Liver (tissue), 9 donors: ENCODE results near the gene CIBAR2. TPM values are rescaled to one million over a fixed set of nuclear protein-coding genes. Genes with fewer than 3 reads are reported as not detected.

Experiments used
- DNase-seq: peaks from one replicate; pipeline ENCODE4 v3.0.0-alpha.2; 2017; ENCODE audit warnings: low spot score
- H3K27ac ChIP-seq, 2 donors: one replicate each; pipeline ENCODE4 v1.7.0; 2013; ENCODE audit warnings: inconsistent platforms in 2 of 2, low read length in 2 of 2, control low read depth in 1 of 2, low read depth in 1 of 2, mild to moderate bottlenecking in 1 of 2
- H3K27me3 ChIP-seq, 4 donors: one replicate each; pipeline versions ENCODE4 v1.6.1 to v1.7.0; 2013; ENCODE audit warnings: low read length in 3 of 4, inconsistent platforms in 1 of 4, mild to moderate bottlenecking in 1 of 4, moderate library complexity in 1 of 4; ENCODE audit not compliant: control insufficient read depth in 4 of 4, insufficient read depth in 4 of 4
- H3K36me3 ChIP-seq, 4 donors: one replicate each; pipeline versions ENCODE4 v1.6.1 to v1.7.0; 2013; ENCODE audit warnings: low read length in 3 of 4, mild to moderate bottlenecking in 3 of 4, low read depth in 1 of 4, moderate library complexity in 1 of 4; ENCODE audit not compliant: control insufficient read depth in 4 of 4, insufficient read depth in 3 of 4
- H3K4me1 ChIP-seq, 4 donors: one replicate each; pipeline versions ENCODE4 v1.6.1 to v1.7.0; 2013; ENCODE audit warnings: low read length in 3 of 4, mild to moderate bottlenecking in 3 of 4, moderate library complexity in 1 of 4; ENCODE audit not compliant: control insufficient read depth in 4 of 4, insufficient read depth in 4 of 4
- H3K4me3 ChIP-seq, 3 donors: one replicate each; pipeline versions ENCODE4 v1.6.1 to v1.7.0; 2013; ENCODE audit warnings: low read length in 3 of 3, control low read depth in 1 of 3, low read depth in 1 of 3, mild to moderate bottlenecking in 1 of 3
- H3K9ac ChIP-seq, 2 donors: one replicate each; pipeline ENCODE4 v1.7.0; 2013; ENCODE audit warnings: low read length in 2 of 2, mild to moderate bottlenecking in 2 of 2, moderate library complexity in 2 of 2, control low read depth in 1 of 2, low read depth in 1 of 2
- H3K9me3 ChIP-seq, 4 donors: one replicate each; pipeline versions ENCODE4 v1.6.1 to v1.7.0; 2013; ENCODE audit warnings: low read length in 3 of 4; ENCODE audit not compliant: control insufficient read depth in 4 of 4
- EGR1 ChIP-seq, 2 donors: IDR thresholded peaks; 2 replicates each; pipeline ENCODE4 v1.6.1; 2016 to 2018; ENCODE audit warnings: antibody characterized with exemption in 2 of 2, low read depth in 2 of 2
- FOXA1 ChIP-seq: IDR thresholded peaks from 2 replicates; pipeline ENCODE4 v1.6.1; 2016; ENCODE audit warnings: antibody characterized with exemption
- FOXA2 ChIP-seq: IDR thresholded peaks from 2 replicates; pipeline ENCODE4 v1.6.1; 2016; ENCODE audit warnings: antibody characterized with exemption
- GABPA ChIP-seq, 2 donors: IDR thresholded peaks in 1 of 2; conservative IDR thresholded peaks in 1 of 2; 2 replicates each; pipeline ENCODE4 v1.6.1; 2016; ENCODE audit warnings: antibody characterized with exemption in 2 of 2, mild to moderate bottlenecking in 1 of 2, moderate library complexity in 1 of 2
- HNF4A ChIP-seq, 2 donors: conservative IDR thresholded peaks; 2 replicates each; pipeline ENCODE4 v1.6.1; 2016; ENCODE audit warnings: antibody characterized with exemption in 2 of 2, mild to moderate bottlenecking in 2 of 2
- HNF4G ChIP-seq: IDR thresholded peaks from 2 replicates; pipeline ENCODE4 v1.6.1; 2016; ENCODE audit warnings: antibody characterized with exemption
- JUND ChIP-seq, 2 donors: IDR thresholded peaks; 2 replicates each; pipeline ENCODE4 v1.6.1; 2016; ENCODE audit warnings: antibody characterized with exemption in 2 of 2
- NR2F2 ChIP-seq: IDR thresholded peaks from 2 replicates; pipeline ENCODE4 v1.6.1; 2016; ENCODE audit warnings: antibody characterized with exemption
- RAD21 ChIP-seq, 2 donors: IDR thresholded peaks; 2 replicates each; pipeline ENCODE4 v1.6.1; 2016; ENCODE audit warnings: antibody characterized with exemption in 2 of 2, mild to moderate bottlenecking in 2 of 2
- RXRA ChIP-seq, 2 donors: IDR thresholded peaks; 2 replicates each; pipeline ENCODE4 v1.6.1; 2017 to 2018; ENCODE audit warnings: antibody characterized with exemption in 2 of 2, mild to moderate bottlenecking in 1 of 2
- SP1 ChIP-seq: IDR thresholded peaks from 2 replicates; pipeline ENCODE4 v1.6.1; 2018; ENCODE audit warnings: antibody characterized with exemption, mild to moderate bottlenecking
- TAF1 ChIP-seq: conservative IDR thresholded peaks from 2 replicates; pipeline ENCODE4 v1.6.1; 2016; ENCODE audit warnings: antibody characterized with exemption, mild to moderate bottlenecking
- YY1 ChIP-seq: IDR thresholded peaks from 2 replicates; pipeline ENCODE4 v1.6.1; 2016; ENCODE audit warnings: antibody characterized with exemption, mild to moderate bottlenecking
- ZBTB33 ChIP-seq: IDR thresholded peaks from 2 replicates; pipeline ENCODE4 v1.6.1; 2016; ENCODE audit warnings: antibody characterized with exemption
- WGBS: extraction: QIAGEN DNeasy Blood & Tissue Kit; methylation state at CpG from one replicate; pipeline ENCODE4 v1.1.7; 2013; 5-methylcytosine and 5-hydroxymethylcytosine counted together
- polyA plus RNA-seq, 2 donors: library from polyadenylated mRNA; stranded (reverse) in 1 of 2; unstranded in 1 of 2; fragments of 200-250 nt in 1 of 2; fragments of >200 nt in 1 of 2; fragmentation: Nextera tagmentation in 1 of 2; extraction: Ambion mirVana in 1 of 2; gene quantifications; one replicate each; pipeline versions ENCODE4 v1.2.1 to v1.2.3, GENCODE V29; 2013 to 2015
- total RNA-seq, 2 donors: library from RNA; depleted of rRNA; stranded (reverse); fragments of >200 nt; gene quantifications; one replicate each; pipeline ENCODE4 v1.2.3, GENCODE V29; 2014
- TF ChIP-seq, protein P1 (sequence below): IDR thresholded peaks from 2 replicates; pipeline ENCODE4 v1.6.1; 2016; ENCODE audit warnings: antibody characterized with exemption, mild to moderate bottlenecking
- TF ChIP-seq, protein P2 (sequence below): fragments of 150-350 bp; IDR thresholded peaks from 2 replicates; pipeline ENCODE4 v1.5.1; 2017; ENCODE audit warnings: improper control_type of control experiment, low read depth, low read length; ENCODE audit not compliant: missing input control
- donor health status: healthy.
- donor health status: healthy.
- donor health status: healthy.
- donor health status: healthy.
- donor health status: healthy.

The CIBAR2 gene
- total and polyA plus RNA-seq, 4 donors, result not detected

DNA sequence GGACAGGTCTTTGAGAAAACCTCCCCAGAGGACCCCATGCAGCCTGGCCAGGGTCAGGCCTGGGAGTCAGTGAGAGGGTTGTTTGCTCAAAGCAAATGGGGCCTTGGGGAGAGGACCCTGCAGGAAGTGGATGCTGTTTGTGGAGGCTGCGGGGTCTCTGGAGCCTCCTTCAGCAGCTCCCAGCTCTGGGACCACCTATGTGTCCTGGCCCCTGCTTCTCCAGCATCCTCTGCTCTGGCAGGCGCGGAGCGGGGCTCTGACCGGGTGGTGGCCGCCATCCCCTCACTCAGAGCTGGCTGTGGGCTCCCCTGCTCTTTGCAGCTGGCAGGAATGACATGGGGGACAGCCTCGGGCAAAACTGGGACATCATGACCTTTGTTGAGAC lies 29.8 kb upstream of the CIBAR2 start:
- H3K27ac ChIP-seq, result no peak overlapping the region
- H3K4me1 ChIP-seq, result peaks cover 0 to 16% (median 5%) of the 10 kb centered on the region in 4 donors
- WGBS, result 92% methylated on average over 7 of the region's 7 CpGs
- H3K4me3 ChIP-seq, result no peak overlapping the region
- H3K9me3 ChIP-seq, result no peaks in the 10 kb centered on the region
- no peaks in the 10 kb centered on the region for H3K27me3 ChIP-seq
- DNase-seq, result no peak
- no peak for TF ChIP-seq YY1
- TF ChIP-seq FOXA2, result no peak
- no peak for TF ChIP-seq JUND (IDR thresholded peaks at IDR 0.05)
- no peak for TF ChIP-seq EGR1 (IDR thresholded peaks at IDR 0.05; ENCODE audit: low read depth in 2 of 2)
- TF ChIP-seq TAF1, result no peak
- no peak for TF ChIP-seq RAD21 (IDR thresholded peaks at IDR 0.05)
- TF ChIP-seq HNF4G, result no peak
- TF ChIP-seq, protein P1, sequence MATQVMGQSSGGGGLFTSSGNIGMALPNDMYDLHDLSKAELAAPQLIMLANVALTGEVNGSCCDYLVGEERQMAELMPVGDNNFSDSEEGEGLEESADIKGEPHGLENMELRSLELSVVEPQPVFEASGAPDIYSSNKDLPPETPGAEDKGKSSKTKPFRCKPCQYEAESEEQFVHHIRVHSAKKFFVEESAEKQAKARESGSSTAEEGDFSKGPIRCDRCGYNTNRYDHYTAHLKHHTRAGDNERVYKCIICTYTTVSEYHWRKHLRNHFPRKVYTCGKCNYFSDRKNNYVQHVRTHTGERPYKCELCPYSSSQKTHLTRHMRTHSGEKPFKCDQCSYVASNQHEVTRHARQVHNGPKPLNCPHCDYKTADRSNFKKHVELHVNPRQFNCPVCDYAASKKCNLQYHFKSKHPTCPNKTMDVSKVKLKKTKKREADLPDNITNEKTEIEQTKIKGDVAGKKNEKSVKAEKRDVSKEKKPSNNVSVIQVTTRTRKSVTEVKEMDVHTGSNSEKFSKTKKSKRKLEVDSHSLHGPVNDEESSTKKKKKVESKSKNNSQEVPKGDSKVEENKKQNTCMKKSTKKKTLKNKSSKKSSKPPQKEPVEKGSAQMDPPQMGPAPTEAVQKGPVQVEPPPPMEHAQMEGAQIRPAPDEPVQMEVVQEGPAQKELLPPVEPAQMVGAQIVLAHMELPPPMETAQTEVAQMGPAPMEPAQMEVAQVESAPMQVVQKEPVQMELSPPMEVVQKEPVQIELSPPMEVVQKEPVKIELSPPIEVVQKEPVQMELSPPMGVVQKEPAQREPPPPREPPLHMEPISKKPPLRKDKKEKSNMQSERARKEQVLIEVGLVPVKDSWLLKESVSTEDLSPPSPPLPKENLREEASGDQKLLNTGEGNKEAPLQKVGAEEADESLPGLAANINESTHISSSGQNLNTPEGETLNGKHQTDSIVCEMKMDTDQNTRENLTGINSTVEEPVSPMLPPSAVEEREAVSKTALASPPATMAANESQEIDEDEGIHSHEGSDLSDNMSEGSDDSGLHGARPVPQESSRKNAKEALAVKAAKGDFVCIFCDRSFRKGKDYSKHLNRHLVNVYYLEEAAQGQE, result no peak
- no peak for TF ChIP-seq ZBTB33
- H3K9ac ChIP-seq, result no peak overlapping the region
- H3K36me3 ChIP-seq, result no peaks in the 10 kb centered on the region

DNA sequence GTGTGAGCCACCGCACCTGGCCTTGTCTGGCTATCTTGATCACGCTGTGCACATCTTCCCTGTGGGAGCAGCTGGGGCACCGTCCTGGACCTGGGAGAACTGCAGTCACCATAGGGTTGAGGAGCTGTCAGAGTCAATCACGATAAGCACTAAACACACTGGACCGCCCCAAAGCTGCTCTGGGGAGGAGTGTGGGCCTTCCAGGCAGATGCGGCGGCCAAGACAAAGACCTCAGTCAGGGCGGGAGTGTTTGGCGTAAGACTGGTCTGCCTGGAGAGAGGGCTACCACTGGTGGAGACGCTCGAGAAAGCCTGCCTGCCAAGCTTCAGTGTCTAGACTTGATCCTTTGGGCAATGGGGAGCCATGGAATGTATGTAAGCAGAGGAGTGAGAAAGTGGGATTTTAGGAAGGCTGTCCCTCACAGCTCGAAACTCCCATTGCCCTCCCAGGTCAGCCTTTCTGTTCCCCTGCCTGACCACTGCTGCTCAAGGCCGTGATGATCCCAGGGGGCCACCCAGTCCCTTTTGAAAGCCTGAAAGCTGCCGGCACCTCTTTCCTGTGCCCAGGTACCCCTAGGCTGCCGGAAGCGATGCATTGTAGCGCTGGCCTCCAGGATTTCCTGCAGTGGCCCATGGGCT lies 29.3 kb upstream of the CIBAR2 start:
- TF ChIP-seq EGR1 (IDR thresholded peaks at IDR 0.05; ENCODE audit: low read depth in 2 of 2) (no peak), TAF1 (no peak), ZBTB33 (no peak), HNF4A (conservative IDR thresholded peaks at IDR 0.05) (no peak), RXRA (IDR thresholded peaks at IDR 0.05) (no peak), JUND (IDR thresholded peaks at IDR 0.05) (no peak), FOXA1 (no peak), SP1 (no peak), NR2F2 (no peak), HNF4G (no peak), FOXA2 (no peak), GABPA (IDR thresholded peaks at IDR 0.05 in 1 of 2, conservative IDR thresholded peaks at IDR 0.05 in 1 of 2) (no peak), YY1 (no peak)
- TF ChIP-seq, protein P1, result no peak
- TF ChIP-seq, protein P2, sequence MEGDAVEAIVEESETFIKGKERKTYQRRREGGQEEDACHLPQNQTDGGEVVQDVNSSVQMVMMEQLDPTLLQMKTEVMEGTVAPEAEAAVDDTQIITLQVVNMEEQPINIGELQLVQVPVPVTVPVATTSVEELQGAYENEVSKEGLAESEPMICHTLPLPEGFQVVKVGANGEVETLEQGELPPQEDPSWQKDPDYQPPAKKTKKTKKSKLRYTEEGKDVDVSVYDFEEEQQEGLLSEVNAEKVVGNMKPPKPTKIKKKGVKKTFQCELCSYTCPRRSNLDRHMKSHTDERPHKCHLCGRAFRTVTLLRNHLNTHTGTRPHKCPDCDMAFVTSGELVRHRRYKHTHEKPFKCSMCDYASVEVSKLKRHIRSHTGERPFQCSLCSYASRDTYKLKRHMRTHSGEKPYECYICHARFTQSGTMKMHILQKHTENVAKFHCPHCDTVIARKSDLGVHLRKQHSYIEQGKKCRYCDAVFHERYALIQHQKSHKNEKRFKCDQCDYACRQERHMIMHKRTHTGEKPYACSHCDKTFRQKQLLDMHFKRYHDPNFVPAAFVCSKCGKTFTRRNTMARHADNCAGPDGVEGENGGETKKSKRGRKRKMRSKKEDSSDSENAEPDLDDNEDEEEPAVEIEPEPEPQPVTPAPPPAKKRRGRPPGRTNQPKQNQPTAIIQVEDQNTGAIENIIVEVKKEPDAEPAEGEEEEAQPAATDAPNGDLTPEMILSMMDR, result no peak
- no peak for DNase-seq
- Histone ChIP-seq H3K9me3 (no peaks in the 10 kb centered on the region), H3K36me3 (no peaks in the 10 kb centered on the region), H3K4me3 (no peak overlapping the region), H3K27ac (no peak overlapping the region), H3K27me3 (no peaks in the 10 kb centered on the region), H3K4me1 (peaks cover 0 to 19% (median 9%) of the 10 kb centered on the region in 4 donors), H3K9ac (no peak overlapping the region)
- 89% methylated on average over 17 of the region's 17 CpGs for WGBS
